ENCODE results near the gene C5orf58.

C5orf58 gene

GRCh38 chr5:170257370-170257769 lies 24.6 kb downstream of the C5orf58 start:
- TF ChIP-seq CTCF (IDR thresholded peaks at IDR 0.05) = no peak
- Histone ChIP-seq H3K27me3 (no peaks in the 10 kb centered on the region), H3K36me3 (peaks cover 100% of the 10 kb centered on the region), H3K4me1 (ENCODE audit: control insufficient read depth in 1 of 2, insufficient read depth in 1 of 2, low read depth in 1 of 2, low read length in 1 of 2) (no peaks in the 10 kb centered on the region), H3K4me3 (ENCODE audit: low read depth in 1 of 2, low read length in 1 of 2) (no peak overlapping the region), H3K9me3 (peaks cover 3% of the 10 kb centered on the region), H3K27ac (peak overlapping the region; percentile 35)

- no peak for TF ChIP-seq CTCF (IDR thresholded peaks at IDR 0.05)
- H3K36me3 ChIP-seq = peaks cover 100% of the 10 kb centered on the region
- H3K4me3 ChIP-seq (ENCODE audit: low read depth in 1 of 2, low read length in 1 of 2) = no peak overlapping the region
- peaks cover 3% of the 10 kb centered on the region for H3K9me3 ChIP-seq
- peak overlapping the region; percentile 1 for H3K27ac ChIP-seq
- no peaks in the 10 kb centered on the region for H3K27me3 ChIP-seq
- peaks cover 0 to 5% of the 10 kb centered on the region in 2 experiments for H3K4me1 ChIP-seq (ENCODE audit: control insufficient read depth in 1 of 2, insufficient read depth in 1 of 2, low read depth in 1 of 2, low read length in 1 of 2)
Observed at GRCh38 chr5:170261528-170262043, 28.8 kb downstream of the C5orf58 start.

GRCh38 chr5:170262061-170263045 lies 29.6 kb downstream of the C5orf58 start:
- no peak for TF ChIP-seq CTCF (IDR thresholded peaks at IDR 0.05)
- peaks cover 0 to 10% of the 10 kb centered on the region in 2 experiments for H3K4me1 ChIP-seq (ENCODE audit: control insufficient read depth in 1 of 2, insufficient read depth in 1 of 2, low read depth in 1 of 2, low read length in 1 of 2)
- no peak overlapping the region for H3K4me3 ChIP-seq (ENCODE audit: low read depth in 1 of 2, low read length in 1 of 2)
- H3K36me3 ChIP-seq = peaks cover 100% of the 10 kb centered on the region
- H3K27ac ChIP-seq = peak overlapping the region; percentile 1
- no peaks in the 10 kb centered on the region for H3K9me3 ChIP-seq
- no peaks in the 10 kb centered on the region for H3K27me3 ChIP-seq

- Histone ChIP-seq H3K27me3 (no peaks in the 10 kb centered on the region), H3K36me3 (peaks cover 100% of the 10 kb centered on the region), H3K4me3 (ENCODE audit: low read depth in 1 of 2, low read length in 1 of 2) (no peak overlapping the region), H3K9me3 (no peaks in the 10 kb centered on the region), H3K27ac (peak overlapping the region; percentile 30), H3K4me1 (ENCODE audit: control insufficient read depth in 1 of 2, insufficient read depth in 1 of 2, low read depth in 1 of 2, low read length in 1 of 2) (peaks cover 7 to 26% of the 10 kb centered on the region in 2 experiments)
- TF ChIP-seq CTCF (IDR thresholded peaks at IDR 0.05) = no peak
Observed at GRCh38 chr5:170263906-170264305, 31.1 kb downstream of the C5orf58 start.

- Histone ChIP-seq H3K9me3 (no peaks in the 10 kb centered on the region), H3K36me3 (peaks cover 100% of the 10 kb centered on the region), H3K4me3 (ENCODE audit: low read depth in 1 of 2, low read length in 1 of 2) (no peak overlapping the region), H3K27me3 (no peaks in the 10 kb centered on the region), H3K27ac (peak overlapping the region; percentile 82), H3K4me1 (ENCODE audit: control insufficient read depth in 1 of 2, insufficient read depth in 1 of 2, low read depth in 1 of 2, low read length in 1 of 2) (peaks cover 23 to 42% of the 10 kb centered on the region in 2 experiments)
- no peak for TF ChIP-seq CTCF (IDR thresholded peaks at IDR 0.05)
Observed at GRCh38 chr5:170265522-170265921, 32.7 kb downstream of the C5orf58 start.
